Stimulated activated CD4-positive, alpha-beta T cell treated with anti-CD3 and anti-CD28 coated beads, Interleukin-1b, Interleukin-23, amount 100 ng/mL, for 24 hours (primary cell): Measurements from ENCODE around the gene GPC3.

Experiments used
- DNase-seq, 4 experiments: peaks; one replicate each; pipeline ENCODE4 v3.0.0-alpha.2; 2020; ENCODE audit warnings: low read depth in 4 of 4, low spot score in 1 of 4

GPC3 gene

DNA sequence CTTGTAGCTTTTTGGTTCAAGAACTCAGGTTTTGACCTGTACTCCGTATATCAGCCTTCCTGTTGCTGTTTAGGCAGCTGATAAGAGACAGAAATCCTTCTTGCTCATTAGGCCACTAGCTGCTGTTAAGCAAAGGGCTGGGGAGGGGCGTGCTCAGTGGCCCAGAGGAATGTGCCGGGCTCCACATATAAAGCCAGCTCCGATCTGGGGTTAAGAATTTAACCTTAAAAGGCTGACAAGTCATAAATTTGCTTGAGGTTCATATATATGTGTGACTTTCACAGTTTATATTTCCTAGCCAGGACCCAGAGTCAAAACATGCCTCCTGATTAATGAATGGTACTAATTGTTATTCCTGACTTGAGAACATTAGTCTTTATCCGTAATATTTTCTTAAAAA, 15.3 kb downstream of the GPC3 start:
- no peak for DNase-seq

DNA sequence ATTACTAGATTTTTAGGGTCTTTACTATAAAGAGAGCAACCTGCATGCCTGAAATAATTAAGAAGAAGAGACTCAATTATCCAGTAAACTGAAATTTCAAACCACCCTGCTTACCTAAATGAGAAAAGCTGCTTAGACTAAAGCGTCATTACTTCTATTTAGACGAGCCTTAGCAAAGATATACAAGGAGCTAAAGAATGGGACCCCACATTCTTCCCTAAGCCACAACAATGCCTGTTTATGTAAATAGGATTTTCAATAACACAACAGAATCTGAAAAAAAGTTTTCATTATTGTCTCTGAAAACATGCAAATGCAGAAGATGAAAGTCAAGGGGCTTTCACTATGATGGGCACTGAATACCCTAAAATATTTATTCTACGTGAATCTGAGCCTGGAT, 16.2 kb downstream of the GPC3 start:
- DNase-seq, result no peak

DNA sequence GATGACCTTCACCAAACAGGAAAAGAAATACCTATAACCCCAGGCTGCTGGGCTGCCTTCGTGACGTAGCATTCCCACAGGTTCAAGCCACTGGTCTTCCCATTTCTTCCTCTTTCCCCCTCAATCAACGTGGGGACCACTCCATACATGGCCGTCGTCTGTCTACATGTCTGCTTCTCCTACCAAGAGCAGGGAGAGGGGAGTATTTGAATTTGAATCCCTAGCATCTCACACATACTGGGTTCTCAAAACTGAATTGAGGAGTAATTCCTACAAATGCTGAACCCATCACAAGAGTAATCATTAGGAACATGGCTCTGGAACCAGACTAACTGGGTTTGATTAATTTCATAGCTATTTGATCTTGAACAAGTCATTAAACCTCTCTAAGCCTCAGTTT, 17.3 kb downstream of the GPC3 start:
- no peak for DNase-seq

DNA sequence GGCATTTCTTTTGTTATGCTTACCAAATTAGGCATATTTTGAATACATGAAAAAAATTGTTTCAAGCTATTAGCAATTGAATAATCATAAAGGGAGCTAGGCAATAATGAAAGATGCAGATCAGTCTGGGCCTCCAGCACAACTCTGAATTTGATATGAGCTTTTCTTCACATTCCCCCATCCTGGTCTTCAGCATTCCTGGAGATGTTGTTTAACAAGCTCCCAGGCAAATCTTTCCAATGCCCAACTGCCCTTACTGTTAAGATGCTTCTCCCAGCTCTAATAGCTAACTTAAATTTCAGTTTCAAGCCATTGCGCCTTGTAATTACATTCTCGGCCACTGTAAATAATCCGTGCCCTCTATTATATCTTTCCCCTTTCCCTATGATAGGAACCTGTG, 19.2 kb downstream of the GPC3 start:
- no peak for DNase-seq

DNA sequence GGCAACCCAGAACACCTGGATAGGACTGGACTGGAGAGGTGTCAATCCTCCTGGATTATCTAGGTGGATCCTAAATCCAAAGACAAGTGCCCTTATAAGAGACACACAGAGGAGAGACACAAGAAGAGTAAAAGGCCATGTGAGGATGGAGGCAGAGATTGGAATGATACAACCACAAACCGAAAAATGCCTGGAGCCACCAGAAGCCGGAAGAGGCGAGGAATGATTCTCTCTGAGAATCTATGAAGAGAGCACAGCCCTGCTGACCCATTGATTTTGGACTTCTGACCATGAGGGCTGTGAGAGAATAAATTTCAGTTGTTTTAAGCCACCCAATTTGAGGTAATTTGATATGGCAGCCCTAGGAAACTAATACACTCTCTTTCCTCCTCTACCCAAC, 20.1 kb downstream of the GPC3 start:
- no peak for DNase-seq

DNA sequence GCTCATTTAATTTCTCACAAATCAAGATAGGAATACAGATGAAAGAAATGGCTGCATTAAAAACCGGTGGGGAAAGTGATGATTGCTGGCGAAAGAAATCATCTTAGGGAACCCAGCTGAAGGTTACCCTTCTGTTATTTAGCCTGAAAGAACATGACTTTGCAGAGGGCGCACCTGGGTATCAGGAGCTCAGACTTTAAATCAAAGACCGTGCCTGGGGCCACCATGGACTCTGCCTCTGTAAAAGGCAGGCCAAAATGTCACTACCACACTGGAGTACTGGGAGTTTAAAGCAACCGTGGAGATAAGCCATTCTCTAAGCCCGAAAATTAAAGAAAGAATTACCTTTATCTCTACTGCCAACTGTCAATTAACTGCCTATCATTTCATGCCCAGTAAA, 24.3 kb downstream of the GPC3 start:
- no peak for DNase-seq

DNA sequence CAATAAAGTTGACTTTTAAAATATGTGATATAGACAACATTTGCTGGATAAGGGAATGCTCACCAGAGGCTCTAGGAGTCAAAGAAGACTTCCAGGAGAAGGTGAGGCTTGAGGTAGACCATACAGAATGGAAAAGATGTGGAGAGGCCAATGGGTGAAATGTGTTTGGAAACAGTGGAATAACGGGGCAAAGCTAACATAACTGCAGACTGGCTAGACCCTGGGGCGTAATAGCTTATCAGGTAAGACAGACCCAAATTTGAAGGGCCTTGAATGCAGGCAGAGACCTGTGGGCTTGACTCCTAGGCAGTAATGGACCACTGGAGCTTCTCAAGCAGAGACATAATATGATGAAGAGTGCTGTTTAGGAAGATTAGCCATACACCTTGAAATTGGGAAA, 25.4 kb downstream of the GPC3 start:
- no peak for DNase-seq

DNA sequence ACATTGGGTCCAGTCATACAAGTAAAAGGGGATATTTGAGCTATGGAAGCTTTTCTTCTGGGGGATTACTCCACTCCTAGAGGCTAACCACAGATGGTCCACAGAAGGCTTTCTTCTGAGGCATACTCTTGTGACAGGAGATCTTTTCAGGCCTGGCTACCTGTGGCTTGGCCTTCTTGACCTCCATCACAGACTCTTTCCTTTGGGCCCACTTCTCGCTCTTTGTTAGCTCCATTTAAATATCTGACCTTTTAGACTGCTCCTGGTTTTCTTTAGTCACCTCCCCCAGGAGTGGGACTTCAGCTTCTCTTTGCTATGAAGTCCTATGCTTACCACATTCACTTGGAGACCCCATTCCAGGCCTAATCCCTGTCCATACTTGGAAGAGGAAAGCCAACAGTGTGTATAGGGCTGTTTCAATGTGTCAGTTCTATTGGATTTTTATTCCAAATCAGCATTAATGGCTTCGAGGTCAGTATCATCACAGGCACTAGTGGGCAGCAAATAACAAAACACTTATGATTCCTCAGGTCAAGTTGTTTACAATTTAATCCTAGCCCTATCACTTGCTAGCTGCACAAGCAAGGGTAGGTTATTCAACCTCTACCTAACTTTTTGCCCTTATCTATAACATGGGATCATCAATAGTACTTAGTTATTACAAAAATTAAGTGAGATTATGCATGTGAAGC, 26.3 kb downstream of the GPC3 start:
- no peak for DNase-seq

DNA sequence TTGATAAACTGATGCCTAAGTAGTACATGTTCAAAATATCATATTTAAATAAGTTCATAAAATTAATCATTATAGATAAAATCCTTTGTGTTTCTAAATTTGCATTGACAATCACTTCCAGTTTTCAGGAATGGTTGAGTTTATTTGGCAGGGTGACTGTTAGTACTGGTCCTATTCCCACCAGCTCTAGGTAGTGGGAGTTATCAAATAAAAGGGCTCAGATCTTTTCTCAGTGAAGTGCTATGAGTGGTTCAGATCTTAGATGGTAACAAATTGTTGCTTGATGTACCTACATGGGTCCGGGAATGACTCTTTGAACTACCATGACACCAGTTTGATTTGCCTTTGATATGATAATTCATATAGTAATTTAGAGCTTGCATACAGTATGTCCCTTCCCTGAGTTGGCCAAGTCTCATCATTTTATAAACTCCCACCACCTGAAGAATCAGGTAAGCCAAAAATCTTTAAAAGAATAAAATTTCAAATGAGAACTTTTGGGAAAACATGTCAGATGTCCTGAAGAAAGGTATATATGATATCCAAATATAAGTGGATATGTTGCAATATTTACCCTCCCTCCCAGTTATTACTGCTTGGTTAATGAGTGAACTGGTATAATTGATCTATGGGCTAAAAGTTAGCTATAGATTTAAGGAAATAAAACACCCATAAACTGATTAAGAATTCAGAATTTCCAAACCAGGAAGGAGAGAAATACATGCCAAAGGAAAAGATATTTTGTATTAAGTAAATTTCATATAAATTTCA, 28.6 kb downstream of the GPC3 start:
- DNase-seq, result no peak

DNA sequence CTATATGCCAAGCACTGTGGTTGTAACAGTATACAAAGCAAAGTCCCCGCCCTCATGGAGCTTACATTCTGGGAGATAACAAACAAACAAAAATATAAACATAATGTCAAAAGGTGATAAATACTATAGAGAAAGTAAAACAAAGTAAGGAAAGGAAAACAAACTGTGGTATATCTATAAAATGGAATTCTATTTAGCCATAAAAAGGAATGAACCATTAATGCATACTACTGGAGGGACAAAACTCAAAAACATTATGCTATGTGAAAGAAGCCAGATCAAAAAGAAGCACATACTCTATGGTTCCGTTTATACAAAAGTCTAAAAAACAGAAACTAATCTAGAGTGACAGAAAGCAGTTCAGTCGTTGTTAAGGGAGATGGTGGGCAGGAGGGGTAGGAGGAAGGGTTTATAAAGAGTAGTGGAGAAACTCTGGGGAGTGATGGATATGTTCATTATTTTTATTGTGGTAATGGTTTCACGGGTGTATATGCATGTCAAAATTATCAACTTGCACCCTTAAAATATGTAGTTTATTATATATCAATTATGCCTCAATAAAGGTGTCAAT, 31.5 kb downstream of the GPC3 start:
- no peak for DNase-seq

DNA sequence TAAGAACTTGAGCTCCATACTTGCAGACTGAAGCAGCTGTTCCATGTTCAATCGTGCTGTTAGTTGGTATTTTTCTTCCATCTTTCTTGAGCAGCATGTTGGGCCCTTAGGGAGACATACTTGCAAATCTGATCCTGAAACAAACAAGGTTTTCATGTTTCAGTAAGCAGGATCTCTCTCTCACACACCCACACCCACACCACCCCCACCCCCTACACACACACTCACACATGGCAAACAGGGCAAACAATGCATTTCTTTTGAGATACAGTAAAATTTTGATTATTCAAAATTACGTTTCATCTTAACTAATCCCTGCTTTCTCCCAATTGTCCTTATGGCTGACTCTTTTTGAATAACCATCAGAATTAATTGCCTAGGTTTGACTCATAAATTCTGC, 32.3 kb downstream of the GPC3 start:
- DNase-seq, result no peak

DNA sequence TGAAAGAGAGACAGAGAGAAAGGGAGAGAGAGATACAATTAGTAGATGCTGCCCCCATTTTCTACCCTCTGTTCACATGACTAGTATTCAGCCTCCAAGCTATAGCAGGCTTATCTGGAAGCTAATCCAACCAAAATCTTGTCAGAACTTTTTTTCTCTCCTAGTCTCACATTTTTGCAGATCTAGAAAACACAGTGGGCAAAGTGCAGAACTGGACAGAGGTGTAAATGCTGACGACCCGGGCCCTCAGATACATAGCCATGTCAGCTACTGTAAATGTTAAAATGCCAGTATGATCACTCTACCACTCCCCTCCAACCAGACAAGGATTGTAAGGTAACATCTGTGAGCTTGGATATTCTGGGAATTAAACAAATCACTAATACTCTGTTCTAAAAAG, 34.3 kb downstream of the GPC3 start:
- DNase-seq, result no peak

DNA sequence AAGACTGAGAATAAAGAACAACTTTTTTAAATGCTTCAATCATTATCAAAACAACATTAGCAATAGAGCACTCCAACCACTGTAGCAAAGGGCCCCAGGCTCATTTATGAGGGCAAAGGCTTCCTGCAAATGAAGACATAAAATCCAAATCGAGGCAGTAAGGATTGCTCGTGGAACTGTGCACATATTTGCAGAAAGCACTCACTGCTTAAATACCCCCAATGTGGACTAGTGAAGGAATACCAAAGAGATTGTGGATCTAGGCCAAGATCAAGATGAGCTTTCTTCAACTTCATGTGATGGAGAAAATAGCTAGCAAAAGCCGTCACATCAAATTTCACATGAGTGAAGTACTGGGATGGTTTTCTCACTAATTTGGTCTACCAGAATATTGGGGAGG, 35.2 kb downstream of the GPC3 start:
- no peak for DNase-seq

DNA sequence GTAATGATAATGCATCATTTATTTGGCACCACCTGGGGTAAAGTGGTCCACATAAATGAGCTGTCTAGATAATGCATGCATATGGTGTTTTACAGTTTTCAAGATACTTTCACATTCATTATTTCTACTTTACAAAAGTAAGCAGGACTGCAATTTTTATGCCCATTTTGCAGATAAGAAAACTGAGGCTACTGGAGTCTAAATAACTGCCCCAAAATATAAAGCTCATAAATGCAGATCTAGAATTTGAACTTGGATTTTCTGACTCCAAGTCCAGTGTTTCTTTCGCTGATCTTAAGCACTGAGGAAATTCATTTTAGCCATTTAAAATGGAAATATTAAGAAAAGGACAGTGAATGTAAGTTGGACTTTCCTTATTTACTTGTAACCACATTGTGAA, 36.5 kb downstream of the GPC3 start:
- DNase-seq, result no peak

DNA sequence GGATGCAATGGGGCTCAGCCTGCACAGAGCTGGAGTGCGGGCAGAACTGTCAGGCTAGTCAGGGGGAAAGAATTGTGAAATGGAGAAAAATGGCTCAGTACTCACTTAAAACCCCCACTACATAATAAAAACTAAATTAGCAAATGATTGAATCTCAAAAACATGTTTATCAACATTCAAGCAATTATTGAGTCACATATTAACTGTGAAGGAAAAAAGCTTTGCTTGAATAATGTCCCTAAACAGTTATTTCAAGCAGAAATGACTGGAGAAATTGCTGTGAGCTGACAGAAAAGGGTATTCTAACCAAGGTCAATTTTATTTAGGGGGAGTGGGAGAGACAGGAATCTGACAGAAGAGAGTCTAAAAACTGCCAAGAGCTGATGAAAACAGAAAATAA, 37.4 kb downstream of the GPC3 start:
- DNase-seq, result no peak

DNA sequence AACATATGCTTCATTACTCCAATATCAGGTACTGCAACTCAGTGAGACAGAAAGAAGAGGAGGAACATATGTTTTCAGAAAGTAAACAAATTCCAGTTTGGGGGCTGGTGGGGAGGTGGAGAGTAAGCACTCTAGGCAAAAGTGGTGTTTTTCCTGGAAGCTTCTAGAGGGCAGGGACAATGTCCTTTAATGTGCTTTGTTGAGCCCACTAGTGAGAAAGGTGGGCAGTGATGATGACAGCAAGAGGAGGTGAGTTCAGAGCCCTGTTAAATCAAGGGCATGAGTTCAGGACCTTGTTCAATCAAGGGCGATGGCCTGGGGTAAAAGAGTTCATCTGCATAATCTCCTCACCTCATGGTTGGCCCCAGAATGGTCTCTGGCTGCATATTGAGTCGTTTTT, 38.4 kb downstream of the GPC3 start:
- DNase-seq, result no peak

DNA sequence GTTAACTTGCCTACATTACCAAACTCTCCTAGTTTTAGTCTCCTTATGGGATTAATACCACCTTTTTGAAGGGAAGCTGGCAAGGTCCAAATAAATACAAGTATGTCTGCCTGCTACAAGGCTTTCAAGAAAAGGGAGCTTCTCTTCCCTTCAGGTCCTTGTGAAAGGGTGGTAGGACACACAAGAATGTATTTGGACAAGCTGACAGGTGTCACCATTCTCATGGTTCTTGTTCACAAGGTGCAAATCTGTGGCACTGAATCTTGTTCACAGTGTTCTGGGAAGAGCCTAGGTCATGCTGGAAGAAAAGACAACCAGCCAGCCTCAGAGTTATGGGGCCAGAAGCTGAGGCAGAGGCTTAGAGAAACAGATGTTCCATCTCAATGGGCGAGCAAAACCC, 41.9 kb downstream of the GPC3 start:
- DNase-seq, result no peak

DNA sequence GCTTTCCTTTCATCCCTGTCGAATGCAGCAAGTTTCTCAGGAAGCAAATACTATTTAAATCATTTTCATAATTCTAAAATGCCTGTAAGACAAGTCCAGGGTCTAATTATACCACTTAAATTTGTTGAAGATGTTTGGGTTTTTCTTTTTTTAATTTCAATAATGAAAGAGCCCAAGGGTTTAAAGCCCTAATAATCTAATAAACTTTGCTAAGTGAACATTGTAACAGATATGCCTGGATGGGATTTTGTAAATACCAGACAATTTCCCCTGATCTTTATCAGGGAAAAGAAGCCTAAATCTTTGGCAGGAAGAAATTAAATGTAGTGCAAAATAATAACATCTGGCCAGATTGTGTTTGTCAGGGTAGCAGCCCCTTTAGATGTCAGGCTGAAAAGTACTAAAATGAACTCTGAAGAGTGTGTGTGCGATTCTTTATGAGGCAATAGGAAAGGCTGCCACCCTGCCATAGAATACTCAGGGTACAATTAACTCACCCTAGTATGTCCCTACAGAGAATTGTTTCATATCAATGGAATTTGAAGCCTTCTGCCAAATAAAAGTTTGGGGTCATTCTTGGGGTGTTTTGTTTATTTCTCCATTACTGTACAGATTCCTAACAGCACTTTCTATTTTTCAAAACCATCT, 45.6 kb downstream of the GPC3 start:
- no peak for DNase-seq

DNA sequence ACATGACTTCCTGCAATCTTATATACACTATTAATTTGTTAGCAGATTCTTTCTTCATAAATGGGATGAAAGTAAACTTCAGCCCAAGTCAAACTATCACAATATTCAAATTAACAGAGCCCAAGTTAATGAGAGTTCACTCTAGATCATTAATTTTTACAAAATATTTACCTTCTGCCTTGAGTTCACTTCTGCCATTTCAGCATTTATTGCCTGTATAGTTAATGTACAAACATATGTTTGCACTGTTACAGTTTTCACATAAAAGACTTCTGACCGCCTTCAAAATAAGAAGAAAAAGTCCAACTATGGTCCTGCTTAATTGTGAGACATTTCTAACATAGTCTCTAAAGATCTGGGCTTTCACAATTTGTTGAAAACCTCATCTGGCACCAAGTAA, 46.9 kb downstream of the GPC3 start:
- no peak for DNase-seq

DNA sequence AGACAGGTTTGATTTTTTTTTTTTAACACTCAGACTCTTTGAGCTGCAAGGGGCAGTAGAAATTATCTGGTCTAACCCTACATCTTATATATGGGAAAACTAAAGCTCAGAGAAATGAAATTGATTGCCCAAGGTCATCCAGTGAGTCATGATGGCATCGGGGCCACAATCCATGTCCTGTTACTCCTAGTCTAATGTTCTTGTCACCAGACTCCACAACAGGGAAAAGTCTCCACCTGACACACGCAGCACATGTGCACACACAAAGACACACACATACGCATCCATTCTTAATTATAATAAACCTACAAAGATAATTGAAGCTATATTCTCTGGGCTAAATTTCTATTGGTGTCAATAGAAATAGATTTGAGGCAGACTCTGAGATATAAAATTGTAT, 48.4 kb downstream of the GPC3 start:
- no peak for DNase-seq

DNA sequence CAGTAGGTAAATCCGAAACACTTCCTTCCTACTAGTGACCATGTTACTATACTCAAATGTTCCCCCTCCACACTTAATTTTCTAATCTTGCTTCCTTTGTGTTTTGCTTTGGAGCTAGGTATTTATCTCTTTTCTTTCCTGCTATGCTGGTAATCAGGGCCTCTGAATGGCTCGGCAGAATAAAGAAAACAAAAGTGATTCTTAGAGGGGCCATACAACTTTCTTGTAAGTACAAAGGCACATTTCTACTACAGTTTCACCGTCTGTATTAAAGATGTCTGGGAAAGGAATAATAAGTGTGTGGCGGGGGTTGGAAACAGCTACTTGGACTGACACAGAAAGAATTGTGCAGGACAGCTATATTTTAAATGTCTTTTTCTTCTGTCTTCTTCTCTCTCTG, 50.3 kb downstream of the GPC3 start:
- DNase-seq, result no peak

DNA sequence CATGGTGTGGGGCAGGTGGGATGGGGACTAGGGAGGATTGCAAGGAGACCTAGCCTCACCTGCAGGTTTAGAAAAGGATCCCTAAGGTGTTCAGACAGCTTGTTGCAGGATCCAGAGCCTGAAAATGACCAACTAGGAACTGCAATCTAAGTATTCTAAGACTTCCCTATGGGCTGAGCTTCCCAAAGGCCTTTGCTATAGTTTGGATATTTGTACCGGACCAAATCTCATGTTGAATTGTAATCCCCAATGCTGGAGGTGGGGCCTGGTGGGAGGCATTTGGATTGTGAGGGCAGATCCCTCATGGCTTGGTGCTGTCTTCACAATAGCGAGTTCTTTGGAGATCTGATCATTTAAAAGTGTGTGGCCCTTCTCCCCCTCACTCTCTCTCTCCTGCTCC, 52.1 kb downstream of the GPC3 start:
- no peak for DNase-seq
